GM21723 (cell line): ENCODE measurements around the gene CPAMD8.
"Not testable (repeated sequence)": the region's sequence is repeated elsewhere in the genome, so short reads cannot be mapped to it uniquely, and the experiment has no call there.

Experiments
- ATAC-seq: cut with Tn5 transposase; IDR thresholded peaks from one replicate; pipeline ENCODE4 v1.9.1; 2021; ENCODE audit warnings: mild to moderate bottlenecking, moderate library complexity; ENCODE audit not compliant: unreplicated experiment

The CPAMD8 gene

GRCh38 chr19:17002455-17002854 is 24.2 kb downstream of the CPAMD8 start:
- ATAC-seq = no peak

GRCh38 chr19:17001603-17002183 is 24.9 kb downstream of the CPAMD8 start:
- no peak for ATAC-seq

- ATAC-seq = no peak
Observed at GRCh38 chr19:16998635-16999194, 27.9 kb downstream of the CPAMD8 start.

GRCh38 chr19:16996838-16997490 is 29.6 kb downstream of the CPAMD8 start:
- ATAC-seq = not testable (repeated sequence)

- ATAC-seq = no peak
Observed at GRCh38 chr19:16988661-16989060, 37.9 kb downstream of the CPAMD8 start.

GRCh38 chr19:16985403-16985802 is 41.2 kb downstream of the CPAMD8 start:
- ATAC-seq = no peak

GRCh38 chr19:16982586-16982985 is 44.0 kb downstream of the CPAMD8 start:
- not testable (repeated sequence) for ATAC-seq

GRCh38 chr19:16978839-16979802 is 47.5 kb downstream of the CPAMD8 start:
- ATAC-seq = no peak

GRCh38 chr19:16978156-16978555 is 48.5 kb downstream of the CPAMD8 start:
- ATAC-seq = no peak

GRCh38 chr19:16977306-16977705 is 49.3 kb downstream of the CPAMD8 start:
- ATAC-seq = no peak

GRCh38 chr19:16976446-16976845 is 50.2 kb downstream of the CPAMD8 start:
- no peak for ATAC-seq

- no peak for ATAC-seq
Observed at GRCh38 chr19:16970821-16971220, 55.8 kb downstream of the CPAMD8 start.

GRCh38 chr19:16969135-16969534 is 57.5 kb downstream of the CPAMD8 start:
- ATAC-seq = no peak

- not testable (repeated sequence) for ATAC-seq
Observed at GRCh38 chr19:16960996-16961822, 65.4 kb downstream of the CPAMD8 start.

GRCh38 chr19:16958277-16958676 is 68.3 kb downstream of the CPAMD8 start:
- ATAC-seq = not testable (repeated sequence)

- no peak for ATAC-seq
Observed at GRCh38 chr19:16957855-16958254, 68.8 kb downstream of the CPAMD8 start.

- no peak for ATAC-seq
Observed at GRCh38 chr19:16957151-16957701, 69.4 kb downstream of the CPAMD8 start.

- no peak for ATAC-seq
Observed at GRCh38 chr19:16955161-16955560, 71.4 kb downstream of the CPAMD8 start.

- ATAC-seq = no peak
Observed at GRCh38 chr19:16952046-16952445, 74.6 kb downstream of the CPAMD8 start.

- no peak for ATAC-seq
Observed at GRCh38 chr19:16951529-16951928, 75.1 kb downstream of the CPAMD8 start.
